B cell (primary cell): ENCODE measurements around the gene TSEN54. TPM values are rescaled to one million over a fixed set of nuclear protein-coding genes. Genes with fewer than 3 reads are reported as not detected.

ENCODE experiments used
- ATAC-seq: fragments of 200-7000 bp; cut with Tn5 transposase; one replicate; pipeline ENCODE4 v1.10.0; 2021; ENCODE audit warnings: low read depth, mild to moderate bottlenecking, moderate number of reproducible peaks, moderate library complexity
- CTCF ChIA-PET: fragments of 350-600 bp; sonication (Branson Sonifier 250); formaldehyde crosslinking; loops from one replicate; lab custom pipeline; 2021; ENCODE audit warnings: antibody characterized with exemption, inconsistent platforms; lab: Charles Lee
- POLR2A ChIA-PET: fragments of 350-600 bp; sonication (Branson Sonifier 250); formaldehyde crosslinking; loops from one replicate; lab custom pipeline; 2021; ENCODE audit warnings: antibody characterized with exemption; lab: Charles Lee
- DNase-seq: peaks from one replicate; pipeline ENCODE4 v3.0.0; 2013
- H2AFZ ChIP-seq: 2 replicates; pipeline ENCODE4 v1.6.1; 2012; ENCODE audit warnings: mild to moderate bottlenecking, low read depth, low read length; ENCODE audit not compliant: insufficient read depth, poor library complexity, severe bottlenecking
- H3K27ac ChIP-seq, 2 donors: 1 replicate in 1 of 2; 2 replicates in 1 of 2; pipeline ENCODE4 v1.5.1; 2012 to 2013; ENCODE audit warnings: low read length in 2 of 2, mild to moderate bottlenecking in 2 of 2, moderate library complexity in 1 of 2
- H3K27me3 ChIP-seq, 4 experiments: fragments of 200-600 bp in 1 of 4; sonication (generic) in 1 of 4; replicated peaks in 1 of 4; 1 replicate in 2 of 4; 2 replicates in 2 of 4; pipeline versions ENCODE4 v1.6.1 to v1.7.0; 2013 to 2016; ENCODE audit warnings: low read length in 3 of 4, mild to moderate bottlenecking in 2 of 4, mixed read lengths in 1 of 4, moderate library complexity in 1 of 4; ENCODE audit not compliant: insufficient read depth in 4 of 4, control insufficient read depth in 3 of 4; ENCODE audit errors: control extremely low read depth in 1 of 4
- H3K36me3 ChIP-seq, 2 experiments: replicated peaks in 1 of 2; 1 replicate in 1 of 2; 2 replicates in 1 of 2; pipeline versions ENCODE4 v1.6.1 to v1.7.1; 2013; ENCODE audit warnings: low read length in 1 of 2; ENCODE audit not compliant: insufficient read depth in 2 of 2, control insufficient read depth in 1 of 2; ENCODE audit errors: control extremely low read depth in 1 of 2, extremely low read depth in 1 of 2
- H3K4me1 ChIP-seq, 2 donors: fragments of 200-600 bp in 1 of 2; sonication (generic) in 1 of 2; 1 replicate in 1 of 2; 2 replicates in 1 of 2; pipeline versions ENCODE4 v1.5.1 to v1.6.1; 2013 to 2017; ENCODE audit warnings: low read length in 2 of 2; ENCODE audit not compliant: control insufficient read depth in 2 of 2, insufficient read depth in 2 of 2
- H3K4me2 ChIP-seq: replicated peaks from 2 replicates; pipeline ENCODE3; 2012; ENCODE audit warnings: mild to moderate bottlenecking, low read depth, low read length; ENCODE audit not compliant: poor library complexity, severe bottlenecking
- H3K4me3 ChIP-seq, 5 experiments: fragments of 200-600 bp in 1 of 5; sonication (generic) in 1 of 5; 1 replicate in 3 of 5; 2 replicates in 2 of 5; pipeline versions ENCODE4 v1.5.1 to v1.7.0; 2011 to 2016; ENCODE audit warnings: low read length in 4 of 5, mild to moderate bottlenecking in 4 of 5, low read depth in 2 of 5, control low read depth in 1 of 5, moderate library complexity in 1 of 5; ENCODE audit not compliant: insufficient read depth in 1 of 5; ENCODE audit errors: control extremely low read depth in 1 of 5, extremely low read depth in 1 of 5
- H3K79me2 ChIP-seq: fragments of 200-600 bp; sonication (generic); one replicate; pipeline ENCODE4 v1.6.0; 2016; ENCODE audit warnings: low read length; ENCODE audit not compliant: control insufficient read depth, insufficient read depth
- H3K9ac ChIP-seq: fragments of 200-600 bp; sonication (generic); 2 replicates; pipeline ENCODE4 v1.6.1; 2017; ENCODE audit warnings: mild to moderate bottlenecking, low read length, moderate library complexity
- H3K9me3 ChIP-seq, 3 donors: one replicate each; pipeline versions ENCODE4 v1.6.1 to v1.7.1; 2013; ENCODE audit warnings: low read length in 2 of 3; ENCODE audit not compliant: control insufficient read depth in 2 of 3, insufficient read depth in 1 of 3; ENCODE audit errors: control extremely low read depth in 1 of 3
- H4K20me1 ChIP-seq: 2 replicates; pipeline ENCODE4 v1.6.0; 2012; ENCODE audit warnings: mild to moderate bottlenecking, low read length; ENCODE audit not compliant: insufficient read depth, control insufficient read depth, poor library complexity, severe bottlenecking
- H3K27ac Mint-ChIP-seq: one replicate; pipeline ENCODE4 v1.8.0; 2021; ENCODE audit warnings: mixed read lengths
- H3K27me3 Mint-ChIP-seq: one replicate; pipeline ENCODE4 v1.8.0; 2021; ENCODE audit warnings: mixed read lengths
- H3K4me1 Mint-ChIP-seq: one replicate; pipeline ENCODE4 v1.8.0; 2021; ENCODE audit warnings: mixed read lengths
- H3K4me3 Mint-ChIP-seq: one replicate; pipeline ENCODE4 v1.8.0; 2021; ENCODE audit warnings: mixed read lengths
- H3K9me3 Mint-ChIP-seq: one replicate; pipeline ENCODE4 v1.8.0; 2022; ENCODE audit warnings: mixed read lengths; ENCODE audit not compliant: insufficient read depth
- EZH2 ChIP-seq: IDR thresholded peaks from 2 replicates; pipeline ENCODE4 v1.6.1; 2012; ENCODE audit warnings: borderline replicate concordance, low read depth, mild to moderate bottlenecking, moderate library complexity, low read length; ENCODE audit not compliant: insufficient read depth, poor library complexity, severe bottlenecking
- WGBS: methylation state at CpG from one replicate; pipeline ENCODE4 v1.1.5; 2013; ENCODE audit warnings: missing lambda C conversion rate; ENCODE audit not compliant: insufficient coverage; 5-methylcytosine and 5-hydroxymethylcytosine counted together
- intact Hi-C: fragments of 100-400 bp; cut with micrococcal nuclease; formaldehyde crosslinking; loops from one replicate; pipeline ENCODE4 v1.10.0; 2022
- polyA plus RNA-seq: library from polyadenylated mRNA; depleted of rRNA; stranded (reverse); fragments of >200 nt; gene quantifications from 2 replicates; pipeline ENCODE4 v1.2.3, GENCODE V29; 2012
- total RNA-seq, 2 donors: library from RNA; stranded (reverse); fragments of 120-200 nt in 1 of 2; gene quantifications; 1 replicate in 1 of 2; 2 replicates in 1 of 2; pipeline versions ENCODE4 v1.2.3 to v1.2.4, GENCODE V29; 2013 to 2022
- TF ChIP-seq, protein P1 (sequence below): fragments of 200-600 bp; IDR thresholded peaks from one replicate; pipeline ENCODE4 v1.8.0; 2022; ENCODE audit warnings: antibody characterized with exemption, mild to moderate bottlenecking

The TSEN54 gene
- total and polyA plus RNA-seq, 2 donors (not counting 1 experiment from before 2014, with no cell fraction given): 33.0 to 45.9 TPM

DNA sequence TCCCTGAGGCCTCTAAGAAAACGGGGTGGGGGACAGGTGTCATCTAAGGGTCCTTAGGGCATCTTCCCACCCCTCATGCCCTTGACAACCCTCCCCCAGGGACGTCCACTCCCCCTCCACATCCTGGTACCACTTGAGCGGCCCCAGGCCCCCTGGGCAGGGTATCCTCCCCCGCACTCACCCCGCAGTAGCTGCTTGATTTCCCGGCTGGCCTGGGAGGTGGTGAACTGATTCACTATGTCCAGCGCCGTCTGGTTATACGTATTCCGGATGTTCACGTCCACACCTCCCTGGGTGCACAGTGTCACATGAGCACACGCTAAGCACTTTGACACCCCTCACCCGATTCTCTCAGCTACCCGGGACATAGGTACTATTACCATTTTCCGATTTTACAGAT lies 10.7 kb upstream of the TSEN54 start:
- H2AFZ ChIP-seq: no peak overlapping the region
- no peak overlapping the region for H3K4me3 ChIP-seq
- H3K9me3 ChIP-seq: no peaks in the 10 kb centered on the region
- no peak for ATAC-seq
- no peaks in the 10 kb centered on the region for H3K36me3 ChIP-seq
- peaks cover 0 to 7% of the 10 kb centered on the region in 2 donors for H3K4me1 ChIP-seq
- no peaks in the 10 kb centered on the region for H3K27me3 ChIP-seq
- POLR2A ChIA-PET: no interaction called here
- Mint-ChIP-seq H3K4me3 (no peak overlapping the region), H3K4me1 (no peaks in the 10 kb centered on the region), H3K9me3 (no peaks in the 10 kb centered on the region), H3K27ac (no peak overlapping the region), H3K27me3 (no peaks in the 10 kb centered on the region)
- H3K27ac ChIP-seq: no peak overlapping the region
- TF ChIP-seq, protein P1, sequence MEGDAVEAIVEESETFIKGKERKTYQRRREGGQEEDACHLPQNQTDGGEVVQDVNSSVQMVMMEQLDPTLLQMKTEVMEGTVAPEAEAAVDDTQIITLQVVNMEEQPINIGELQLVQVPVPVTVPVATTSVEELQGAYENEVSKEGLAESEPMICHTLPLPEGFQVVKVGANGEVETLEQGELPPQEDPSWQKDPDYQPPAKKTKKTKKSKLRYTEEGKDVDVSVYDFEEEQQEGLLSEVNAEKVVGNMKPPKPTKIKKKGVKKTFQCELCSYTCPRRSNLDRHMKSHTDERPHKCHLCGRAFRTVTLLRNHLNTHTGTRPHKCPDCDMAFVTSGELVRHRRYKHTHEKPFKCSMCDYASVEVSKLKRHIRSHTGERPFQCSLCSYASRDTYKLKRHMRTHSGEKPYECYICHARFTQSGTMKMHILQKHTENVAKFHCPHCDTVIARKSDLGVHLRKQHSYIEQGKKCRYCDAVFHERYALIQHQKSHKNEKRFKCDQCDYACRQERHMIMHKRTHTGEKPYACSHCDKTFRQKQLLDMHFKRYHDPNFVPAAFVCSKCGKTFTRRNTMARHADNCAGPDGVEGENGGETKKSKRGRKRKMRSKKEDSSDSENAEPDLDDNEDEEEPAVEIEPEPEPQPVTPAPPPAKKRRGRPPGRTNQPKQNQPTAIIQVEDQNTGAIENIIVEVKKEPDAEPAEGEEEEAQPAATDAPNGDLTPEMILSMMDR: no peak
- no peak for TF ChIP-seq EZH2
- intact Hi-C loops: loop anchor here (2.0 kb wide), 1 partner anchor 79 kb away; no protein-coding TSS in a partner anchor
- CTCF ChIA-PET: interaction anchor here (0.6 to 2.9 kb wide), 7 partner anchors 11 to 244 kb away, joined by 3 to 9 read pairs (median 4); partner anchors contain the start of genes MYO15B and TSEN54
- no peaks in the 10 kb centered on the region for H4K20me1 ChIP-seq
- DNase-seq: no peak
- 92% methylated on average over 13 of the region's 15 CpGs for WGBS
- no peak overlapping the region for H3K9ac ChIP-seq
- no peak overlapping the region for H3K4me2 ChIP-seq
- no peaks in the 10 kb centered on the region for H3K79me2 ChIP-seq

DNA sequence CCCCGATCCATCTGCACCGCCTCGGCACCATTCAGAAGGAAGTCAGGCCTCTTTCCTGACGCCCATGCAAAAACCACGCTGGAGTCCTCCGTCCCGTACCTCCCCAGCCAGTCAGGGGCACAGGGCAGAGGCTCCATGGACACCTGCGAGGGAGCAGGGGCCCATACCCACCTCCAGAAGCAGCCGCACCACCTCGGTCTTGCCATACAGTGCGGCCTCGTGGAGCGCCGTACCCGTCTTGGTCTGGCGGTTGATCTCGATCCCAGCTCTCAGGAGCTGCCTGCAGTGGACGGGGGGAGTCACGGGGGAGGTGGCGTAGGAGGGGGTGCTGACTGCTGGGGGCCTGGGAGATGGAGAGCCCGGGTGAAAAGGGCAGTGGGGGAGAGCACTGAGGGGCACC lies 10.2 kb upstream of the TSEN54 start:
- Histone ChIP-seq H3K9me3 (no peaks in the 10 kb centered on the region), H4K20me1 (no peaks in the 10 kb centered on the region), H3K4me3 (no peak overlapping the region), H3K27me3 (no peaks in the 10 kb centered on the region), H3K36me3 (no peaks in the 10 kb centered on the region), H2AFZ (no peak overlapping the region), H3K4me2 (no peak overlapping the region), H3K9ac (no peak overlapping the region), H3K4me1 (peaks cover 0 to 7% of the 10 kb centered on the region in 2 donors), H3K79me2 (no peaks in the 10 kb centered on the region), H3K27ac (no peak overlapping the region)
- 88% methylated on average over 18 of the region's 21 CpGs for WGBS
- ChIA-PET POLR2A (no interaction called here), CTCF (interaction anchor here (1.0 to 2.9 kb wide), 5 partner anchors 10 to 244 kb away, joined by 3 to 9 read pairs (median 4); partner anchors contain the start of genes MYO15B and TSEN54)
- Mint-ChIP-seq H3K27me3 (no peaks in the 10 kb centered on the region), H3K4me3 (no peak overlapping the region), H3K4me1 (no peaks in the 10 kb centered on the region), H3K9me3 (no peaks in the 10 kb centered on the region), H3K27ac (no peak overlapping the region)
- intact Hi-C loops: no loop called here
- TF ChIP-seq, protein P1: no peak
- TF ChIP-seq EZH2: no peak
- DNase-seq (no peak), ATAC-seq (no peak)
